GM12874 (cell line): ENCODE data around the gene PEX3.

Experiments
- TF ChIP-seq, protein P1 (sequence below): IDR thresholded peaks from 2 replicates; pipeline ENCODE4 v1.5.1; 2011; ENCODE audit warnings: low read depth, mild to moderate bottlenecking, control low read depth, low read length, moderate library complexity; ENCODE audit not compliant: insufficient read depth

Gene PEX3

GRCh38 chr6:143429970-143430369 lies 20.6 kb upstream of the PEX3 start:
- TF ChIP-seq, protein P1, sequence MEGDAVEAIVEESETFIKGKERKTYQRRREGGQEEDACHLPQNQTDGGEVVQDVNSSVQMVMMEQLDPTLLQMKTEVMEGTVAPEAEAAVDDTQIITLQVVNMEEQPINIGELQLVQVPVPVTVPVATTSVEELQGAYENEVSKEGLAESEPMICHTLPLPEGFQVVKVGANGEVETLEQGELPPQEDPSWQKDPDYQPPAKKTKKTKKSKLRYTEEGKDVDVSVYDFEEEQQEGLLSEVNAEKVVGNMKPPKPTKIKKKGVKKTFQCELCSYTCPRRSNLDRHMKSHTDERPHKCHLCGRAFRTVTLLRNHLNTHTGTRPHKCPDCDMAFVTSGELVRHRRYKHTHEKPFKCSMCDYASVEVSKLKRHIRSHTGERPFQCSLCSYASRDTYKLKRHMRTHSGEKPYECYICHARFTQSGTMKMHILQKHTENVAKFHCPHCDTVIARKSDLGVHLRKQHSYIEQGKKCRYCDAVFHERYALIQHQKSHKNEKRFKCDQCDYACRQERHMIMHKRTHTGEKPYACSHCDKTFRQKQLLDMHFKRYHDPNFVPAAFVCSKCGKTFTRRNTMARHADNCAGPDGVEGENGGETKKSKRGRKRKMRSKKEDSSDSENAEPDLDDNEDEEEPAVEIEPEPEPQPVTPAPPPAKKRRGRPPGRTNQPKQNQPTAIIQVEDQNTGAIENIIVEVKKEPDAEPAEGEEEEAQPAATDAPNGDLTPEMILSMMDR: no peak

- TF ChIP-seq, protein P1: no peak
Measured at GRCh38 chr6:143431226-143431625, 19.4 kb upstream of the PEX3 start.

GRCh38 chr6:143432588-143432987 lies 18.0 kb upstream of the PEX3 start:
- TF ChIP-seq, protein P1: no peak

DNA sequence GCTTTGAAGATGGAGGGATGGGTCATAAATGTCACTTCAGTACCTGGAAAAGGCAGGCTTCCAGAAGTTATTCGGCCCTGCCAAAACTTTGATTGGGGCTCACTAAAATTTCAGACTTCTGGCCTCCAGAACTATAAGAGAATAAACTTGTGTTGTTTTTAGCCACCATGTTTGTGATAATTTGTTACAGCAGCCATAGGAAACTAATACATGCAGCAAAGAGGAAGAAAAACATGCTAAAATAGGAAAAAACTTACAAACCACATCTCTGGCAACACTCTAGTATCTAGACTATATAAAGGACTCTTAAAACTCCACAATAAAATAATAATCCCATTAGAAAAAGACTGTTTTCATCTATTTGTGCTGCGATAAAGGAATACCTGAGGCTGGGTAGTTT lies 9.6 kb upstream of the PEX3 start:
- TF ChIP-seq, protein P1: no peak

DNA sequence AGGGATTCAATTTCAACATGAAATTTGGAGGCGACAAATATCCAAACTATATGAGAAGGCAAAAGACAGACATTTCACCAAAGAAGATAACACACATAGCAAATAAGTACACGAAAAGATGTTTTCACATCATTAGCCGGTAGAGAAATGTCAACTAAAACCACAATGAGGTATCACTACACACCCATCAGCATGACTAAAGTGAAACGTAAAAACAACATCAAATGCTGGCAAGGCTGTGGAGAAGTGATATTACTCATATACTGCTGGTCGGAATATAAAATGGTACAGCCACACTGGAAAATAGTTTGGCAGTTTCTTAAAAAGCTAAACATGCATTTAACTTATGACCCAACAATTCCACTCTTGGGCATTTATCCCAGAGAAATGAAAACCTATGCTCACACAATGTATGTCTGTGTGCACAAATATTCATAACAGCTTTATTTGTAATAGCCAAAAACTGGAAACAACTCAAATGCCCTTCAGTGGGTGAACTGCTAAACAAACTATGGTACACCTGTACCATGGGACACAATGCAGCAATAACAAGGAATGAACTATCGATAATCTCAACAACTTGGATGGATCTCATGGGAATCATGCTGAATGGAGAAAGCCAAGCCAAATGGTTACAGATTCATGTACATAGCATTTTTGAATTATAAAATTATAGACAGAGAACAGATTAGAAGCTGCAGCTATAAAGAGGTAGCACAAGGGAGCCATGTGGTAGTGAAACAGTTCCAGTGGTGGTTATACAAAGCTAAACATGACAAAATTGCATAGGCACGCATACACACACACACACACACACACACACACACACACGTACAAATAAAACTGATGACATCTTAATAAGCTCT lies 8.7 kb upstream of the PEX3 start:
- TF ChIP-seq, protein P1: no peak

DNA sequence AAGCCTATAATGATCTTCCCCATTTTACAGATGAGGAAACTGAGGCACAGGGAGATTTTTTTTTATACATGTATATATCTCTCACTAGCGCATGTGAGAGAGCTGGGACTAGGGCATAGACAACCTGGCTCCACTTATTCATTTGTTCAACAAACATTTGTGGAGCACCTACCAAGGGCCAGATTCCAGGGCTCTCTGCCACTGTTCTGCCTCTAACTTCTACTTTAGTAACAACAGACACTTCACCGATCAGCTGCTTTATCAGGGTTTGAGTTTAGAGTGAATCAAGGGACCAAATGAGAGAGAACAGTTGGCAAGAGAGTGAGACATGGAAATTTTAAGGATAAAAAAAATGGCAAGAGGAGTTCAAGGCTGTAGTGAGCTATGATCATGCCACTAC lies 7.5 kb upstream of the PEX3 start:
- TF ChIP-seq, protein P1: no peak

GRCh38 chr6:143449082-143449713 lies 1.4 kb upstream of the PEX3 start:
- TF ChIP-seq, protein P1: no peak
